Measurements from ENCODE around the gene GCNT1.

GCNT1 gene

GRCh38 chr9:76545191-76545590 lies 86.2 kb downstream of the GCNT1 start:
- no peak for DNase-seq (ENCODE audit: low read depth, low spot score)
- no peak overlapping the region for H3K4me3 ChIP-seq (ENCODE audit: low read depth, low read length)
- in situ Hi-C loops (cut with HindIII; ENCODE audit: low sequenced_read_pairs): no loop called here
- no peak for TF ChIP-seq CTCF (IDR thresholded peaks at IDR 0.05; ENCODE audit: low read depth, low read length)

- in situ Hi-C loops (cut with HindIII; ENCODE audit: low sequenced_read_pairs): no loop called here
Measured at GRCh38 chr9:76552181-76552580, 93.2 kb downstream of the GCNT1 start.

GRCh38 chr9:76552751-76553455 lies 93.9 kb downstream of the GCNT1 start:
- in situ Hi-C loops (cut with HindIII; ENCODE audit: low sequenced_read_pairs): no loop called here
- no peak overlapping the region for H3K4me3 ChIP-seq (ENCODE audit: low read depth, low read length)
- TF ChIP-seq CTCF (IDR thresholded peaks at IDR 0.05; ENCODE audit: low read depth, low read length): no peak
- DNase-seq (ENCODE audit: low read depth, low spot score): no peak

More at GRCh38 chr9:76552181-76552580, 93.2 kb downstream of the GCNT1 start:
- no peak for TF ChIP-seq CTCF (IDR thresholded peaks at IDR 0.05; ENCODE audit: low read depth, low read length)
- DNase-seq (ENCODE audit: low read depth, low spot score): no peak
- no peak overlapping the region for H3K4me3 ChIP-seq (ENCODE audit: low read depth, low read length)

- in situ Hi-C loops (cut with HindIII; ENCODE audit: low sequenced_read_pairs): no loop called here
- TF ChIP-seq CTCF (IDR thresholded peaks at IDR 0.05; ENCODE audit: low read depth, low read length): no peak
- H3K4me3 ChIP-seq (ENCODE audit: low read depth, low read length): no peak overlapping the region
- DNase-seq (ENCODE audit: low read depth, low spot score): no peak
Measured at GRCh38 chr9:76553680-76554079, 94.7 kb downstream of the GCNT1 start.

Data from astrocyte of the spinal cord (primary cell).